Measurements from ENCODE around the gene ACVR1. TPM values are rescaled to one million over a fixed set of nuclear protein-coding genes. Genes with fewer than 3 reads are reported as not detected.
"Not testable (repeated sequence)": the region's sequence is repeated elsewhere in the genome, so short reads cannot be mapped to it uniquely, and the experiment has no call there.

Gene ACVR1
- total RNA-seq, 1 experiment from 2014 or later: 7.2 TPM

DNA sequence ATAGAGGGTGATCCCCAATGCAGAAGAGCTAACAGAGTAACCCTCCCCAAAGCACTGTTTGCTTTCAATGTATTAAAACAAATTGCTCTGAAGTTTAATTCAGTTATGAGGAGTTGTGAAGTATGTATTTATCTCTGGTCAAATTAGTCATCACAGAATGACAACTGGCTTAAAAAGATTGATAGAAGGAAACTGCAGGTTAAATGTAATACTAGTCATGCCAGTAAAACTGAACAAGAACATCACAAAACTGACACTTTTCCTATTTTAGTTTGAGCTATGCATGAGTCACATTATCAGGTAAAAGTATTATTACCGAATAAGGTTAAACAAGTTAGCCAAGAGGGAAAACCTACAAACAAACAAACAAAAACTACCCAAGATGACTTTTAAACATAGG is 148.4 kb downstream of the ACVR1 start:
- no peak for DNase-seq (ENCODE audit: low read depth, low spot score)
- in situ Hi-C loops (cut with HindIII; ENCODE audit: low pct_unique_long_range_greater_than_20kb, low sequenced_read_pairs): no loop called here

- no peak for DNase-seq (ENCODE audit: low read depth, low spot score)
- in situ Hi-C loops (cut with HindIII; ENCODE audit: low pct_unique_long_range_greater_than_20kb, low sequenced_read_pairs): no loop called here
These were observed 149.2 kb downstream of the ACVR1 start for GRCh38 chr2:157726946-157727345.

DNA sequence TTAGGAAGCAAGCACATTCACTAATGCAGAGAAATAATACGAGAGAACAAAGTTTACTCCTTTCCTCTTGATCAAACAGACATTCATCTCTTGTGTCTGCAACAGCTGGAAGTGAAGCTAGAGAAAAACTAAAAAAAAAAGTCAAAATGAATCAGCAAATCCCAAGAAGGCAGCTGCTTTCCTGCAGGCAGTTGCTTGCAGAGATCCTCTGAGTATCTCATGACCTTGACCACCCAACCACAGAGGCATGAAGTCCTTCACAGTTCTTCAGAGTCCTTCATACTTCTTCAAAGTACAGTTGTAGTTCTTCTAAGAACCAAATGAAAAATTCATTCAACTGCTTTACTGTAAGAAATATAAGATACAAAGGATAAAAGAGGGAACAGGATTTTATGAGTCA is 150.3 kb downstream of the ACVR1 start:
- peak; percentile 69 for DNase-seq (ENCODE audit: low read depth, low spot score)
- in situ Hi-C loops (cut with HindIII; ENCODE audit: low pct_unique_long_range_greater_than_20kb, low sequenced_read_pairs): no loop called here

- in situ Hi-C loops (cut with HindIII; ENCODE audit: low pct_unique_long_range_greater_than_20kb, low sequenced_read_pairs): no loop called here
- DNase-seq (ENCODE audit: low read depth, low spot score): no peak
These were observed 153.4 kb downstream of the ACVR1 start for GRCh38 chr2:157722580-157723234.

- in situ Hi-C loops (cut with HindIII; ENCODE audit: low pct_unique_long_range_greater_than_20kb, low sequenced_read_pairs): no loop called here
- no peak for DNase-seq (ENCODE audit: low read depth, low spot score)
These were observed 155.6 kb downstream of the ACVR1 start for GRCh38 chr2:157720504-157720903.

DNA sequence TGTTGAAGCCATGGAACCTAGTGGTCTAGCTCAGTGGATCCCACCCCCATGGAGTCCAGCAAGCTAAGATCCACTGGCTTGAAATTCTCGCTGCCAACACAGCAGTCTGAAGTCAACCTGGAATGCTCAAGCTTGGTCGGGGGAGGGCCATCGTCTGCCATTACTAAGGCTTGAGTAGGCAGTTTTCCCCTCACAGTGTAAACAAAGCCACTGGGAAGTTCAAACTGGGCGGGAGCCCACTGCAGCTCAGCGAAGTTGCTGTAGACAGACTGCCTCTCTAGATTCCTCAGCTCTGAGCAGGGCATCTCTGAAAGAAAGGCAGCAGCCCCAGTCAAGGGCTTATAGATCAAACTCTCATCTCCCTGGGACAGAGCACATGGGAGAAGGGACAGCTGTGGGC is 171.5 kb downstream of the ACVR1 start:
- in situ Hi-C loops (cut with HindIII; ENCODE audit: low pct_unique_long_range_greater_than_20kb, low sequenced_read_pairs); DNase-seq (ENCODE audit: low read depth, low spot score): not testable (repeated sequence)

- in situ Hi-C loops (cut with HindIII; ENCODE audit: low pct_unique_long_range_greater_than_20kb, low sequenced_read_pairs); DNase-seq (ENCODE audit: low read depth, low spot score): not testable (repeated sequence)
These were observed 172.0 kb downstream of the ACVR1 start for GRCh38 chr2:157704148-157704547.

DNA sequence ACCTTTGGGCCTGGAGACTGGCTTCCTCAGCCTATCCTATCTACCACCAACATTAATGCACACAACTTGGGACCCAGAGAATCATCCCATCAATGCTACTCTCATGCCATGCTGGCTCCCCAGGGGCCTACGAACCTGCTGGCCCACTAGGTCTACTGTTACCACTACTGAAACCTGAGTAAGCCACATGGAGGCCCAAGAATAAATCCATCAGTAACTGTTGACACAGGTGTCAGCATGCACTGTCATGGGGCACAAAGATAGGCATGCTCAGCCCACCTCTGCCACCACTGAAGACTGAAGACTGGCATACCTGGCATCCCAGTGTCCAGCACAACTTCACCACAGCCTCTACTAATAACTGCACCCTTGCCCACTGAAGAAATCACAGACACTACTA is 176.3 kb downstream of the ACVR1 start:
- in situ Hi-C loops (cut with HindIII; ENCODE audit: low pct_unique_long_range_greater_than_20kb, low sequenced_read_pairs): no loop called here
- no peak for DNase-seq (ENCODE audit: low read depth, low spot score)

GRCh38 chr2:157699009-157699408 is 177.1 kb downstream of the ACVR1 start:
- in situ Hi-C loops (cut with HindIII; ENCODE audit: low pct_unique_long_range_greater_than_20kb, low sequenced_read_pairs): no loop called here
- no peak for DNase-seq (ENCODE audit: low read depth, low spot score)

GRCh38 chr2:157698430-157698829 is 177.7 kb downstream of the ACVR1 start:
- no peak for DNase-seq (ENCODE audit: low read depth, low spot score)
- in situ Hi-C loops (cut with HindIII; ENCODE audit: low pct_unique_long_range_greater_than_20kb, low sequenced_read_pairs): no loop called here

- in situ Hi-C loops (cut with HindIII; ENCODE audit: low pct_unique_long_range_greater_than_20kb, low sequenced_read_pairs): no loop called here
- no peak for DNase-seq (ENCODE audit: low read depth, low spot score)
These were observed 180.1 kb downstream of the ACVR1 start for GRCh38 chr2:157696036-157696435.

DNA sequence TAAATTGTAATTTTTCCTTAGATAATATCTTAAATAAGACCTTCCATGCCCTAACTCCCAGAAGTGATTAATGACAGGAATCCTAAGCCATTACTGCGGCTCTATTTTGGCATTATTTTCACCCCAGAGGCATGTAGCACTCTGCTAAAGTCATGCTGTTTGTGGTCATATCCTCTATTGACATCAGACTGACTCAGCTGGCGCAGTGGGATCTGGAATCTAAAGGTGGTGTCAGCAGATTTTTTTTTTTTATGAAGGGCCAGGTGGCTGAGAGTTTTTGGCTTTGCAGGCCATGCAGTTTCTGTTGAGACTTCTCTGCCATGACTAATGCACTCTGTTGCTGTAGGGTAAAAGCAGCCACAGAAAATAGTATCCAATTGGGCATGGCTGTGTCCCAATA is 183.4 kb downstream of the ACVR1 start:
- in situ Hi-C loops (cut with HindIII; ENCODE audit: low pct_unique_long_range_greater_than_20kb, low sequenced_read_pairs): no loop called here
- DNase-seq (ENCODE audit: low read depth, low spot score): no peak

DNA sequence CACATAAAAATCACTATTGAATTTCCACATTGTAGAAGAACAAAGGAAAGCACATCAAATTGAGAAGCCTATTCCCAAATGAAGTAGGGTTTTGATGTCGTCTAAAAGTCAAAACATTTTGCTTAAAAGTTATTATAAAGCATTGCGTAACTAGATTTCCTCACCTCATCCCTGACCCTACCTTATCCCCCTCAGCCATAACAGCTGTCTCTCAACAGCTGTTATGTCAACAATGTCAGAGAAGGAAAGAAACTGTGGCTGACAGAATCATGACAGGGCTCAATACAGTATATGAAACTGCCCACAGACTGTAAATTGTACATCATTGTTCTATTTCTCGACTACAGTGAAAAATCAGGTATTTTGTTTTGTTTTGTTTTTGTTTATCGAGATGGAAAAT is 184.4 kb downstream of the ACVR1 start:
- DNase-seq (ENCODE audit: low read depth, low spot score): no peak
- in situ Hi-C loops (cut with HindIII; ENCODE audit: low pct_unique_long_range_greater_than_20kb, low sequenced_read_pairs): no loop called here

GRCh38 chr2:157691131-157691530 is 185.0 kb downstream of the ACVR1 start:
- no peak for DNase-seq (ENCODE audit: low read depth, low spot score)
- in situ Hi-C loops (cut with HindIII; ENCODE audit: low pct_unique_long_range_greater_than_20kb, low sequenced_read_pairs): no loop called here

Small RNAs within 50 kb of the gene (small RNA-seq; reads per million reads assigned to genes)
- 0 reads per million in 2 experiments for gene RNU6-436P

Other genes starting within 250 kb of the ACVR1 start
- 0.69 and 0.93 TPM in 2 replicates for gene ACVR1C, start 247.5 kb downstream of the ACVR1 start, total RNA-seq (2014; rRNA removed; shearing (Covaris generic))
- not detected in 2 replicates for gene UPP2, start 225.5 kb upstream of the ACVR1 start, total RNA-seq (2014; rRNA removed; shearing (Covaris generic))